Lower leg skin (tissue), 4 donors: Measurements from ENCODE around the gene ENTPD6. TPM values are rescaled to one million over a fixed set of nuclear protein-coding genes. Genes with fewer than 3 reads are reported as not detected.

Source experiments
- DNase-seq, 2 donors: peaks; one replicate each; pipeline ENCODE4 v3.0.0-alpha.2; 2019; ENCODE audit warnings: low spot score in 2 of 2
- H3K4me3 ChIP-seq: fragments of 200-600 bp; sonication (generic); 2 replicates; pipeline ENCODE4 v1.5.1; 2017; ENCODE audit warnings: mild to moderate bottlenecking, low read depth; ENCODE audit not compliant: poor library complexity, severe bottlenecking
- CTCF ChIP-seq, 3 donors: fragments of 450-650 bp; IDR thresholded peaks; one replicate each; pipeline ENCODE4 v1.5.1; 2016; ENCODE audit warnings: antibody characterized with exemption in 3 of 3, mild to moderate bottlenecking in 3 of 3, moderate library complexity in 2 of 3
- POLR2A ChIP-seq, 2 donors: fragments of 450-650 bp; IDR thresholded peaks; one replicate each; pipeline ENCODE4 v1.6.1; 2016 to 2017; ENCODE audit warnings: antibody characterized with exemption in 2 of 2, mild to moderate bottlenecking in 1 of 2, moderate library complexity in 1 of 2
- WGBS, 2 donors: methylation state at CpG; one replicate each; pipeline ENCODE4 v1.1.5; 2018; 5-methylcytosine and 5-hydroxymethylcytosine counted together
- intact Hi-C: fragments of 100-400 bp; cut with DNase I; formaldehyde crosslinking; loops from one replicate; pipeline ENCODE4 v1.15.0; 2023; ENCODE audit warnings: low total_unique reads
- total RNA-seq, 4 donors: library from RNA; depleted of rRNA; stranded (reverse); fragments of >200 nt; gene quantifications; one replicate each; pipeline ENCODE4 v1.1.0, GENCODE V29; 2016

ENTPD6 gene
- total RNA-seq, 4 donors from 2014 or later = 37.5 to 59.7 (median 43.0) TPM

- DNase-seq = peak in 1 of 2 donors; percentile 61
Observed at GRCh38 chr20:25216199-25216945, 20.9 kb downstream of the ENTPD6 start.

DNA sequence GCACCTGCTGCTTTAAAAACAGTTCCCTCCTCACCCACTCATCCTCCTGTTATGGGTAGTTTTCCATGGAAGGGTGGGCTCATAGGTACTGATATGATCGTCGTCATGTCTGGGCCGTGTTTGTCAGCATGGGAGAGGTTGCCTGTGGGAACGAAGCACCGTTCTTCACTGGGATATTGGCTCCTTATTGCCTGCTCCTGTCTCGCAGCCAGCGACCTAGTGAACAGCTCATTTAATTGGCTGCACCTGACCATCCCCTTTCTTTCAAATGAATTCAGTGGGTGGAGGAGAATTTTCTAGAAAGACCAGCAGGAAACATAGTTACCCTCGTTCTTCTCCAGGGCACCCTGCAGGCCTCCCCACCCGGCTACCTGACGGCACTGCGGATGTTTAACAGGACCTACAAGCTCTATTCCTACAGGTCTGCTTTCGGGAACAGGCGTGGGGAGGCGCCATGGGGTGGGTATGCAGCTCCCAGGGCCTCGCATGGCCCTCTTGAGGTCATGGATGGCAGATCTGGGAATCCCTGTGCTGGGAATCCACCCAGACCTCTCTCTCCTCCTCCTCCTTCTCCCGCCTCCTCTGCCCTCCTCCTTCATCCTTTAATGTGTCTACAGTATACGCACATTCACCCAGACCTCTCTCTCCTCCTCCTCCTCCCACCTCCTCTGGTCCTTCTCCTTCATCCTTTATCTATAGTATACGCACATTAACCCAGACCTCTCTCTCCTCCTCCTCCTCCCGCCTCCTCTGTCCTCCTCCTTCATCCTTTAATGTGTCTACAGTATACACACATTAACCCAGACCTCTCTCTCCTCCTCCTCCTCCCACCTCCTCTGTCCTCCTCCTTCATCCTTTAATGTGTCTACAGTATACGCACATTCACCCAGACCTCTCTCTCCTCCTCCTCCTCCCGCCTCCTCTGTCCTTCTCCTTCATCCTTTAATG, 21.9 kb downstream of the ENTPD6 start:
- peak in 1 of 2 donors; percentile 58 for DNase-seq
- H3K4me3 ChIP-seq = no peak overlapping the region
- no peak for TF ChIP-seq CTCF (IDR thresholded peaks at IDR 0.05)
- no peak for TF ChIP-seq POLR2A (IDR thresholded peaks at IDR 0.05)
- intact Hi-C loops = no loop called here
- 90% methylated on average over 21 of the region's 21 CpGs for WGBS, 2 donors

More at GRCh38 chr20:25216199-25216945, 20.9 kb downstream of the ENTPD6 start:
- 84 to 87% methylated on average over 16 of the region's 16 CpGs for WGBS, 2 donors
- H3K4me3 ChIP-seq = no peak overlapping the region
- intact Hi-C loops = no loop called here
- TF ChIP-seq CTCF (IDR thresholded peaks at IDR 0.05) = no peak
- no peak for TF ChIP-seq POLR2A (IDR thresholded peaks at IDR 0.05)

DNA sequence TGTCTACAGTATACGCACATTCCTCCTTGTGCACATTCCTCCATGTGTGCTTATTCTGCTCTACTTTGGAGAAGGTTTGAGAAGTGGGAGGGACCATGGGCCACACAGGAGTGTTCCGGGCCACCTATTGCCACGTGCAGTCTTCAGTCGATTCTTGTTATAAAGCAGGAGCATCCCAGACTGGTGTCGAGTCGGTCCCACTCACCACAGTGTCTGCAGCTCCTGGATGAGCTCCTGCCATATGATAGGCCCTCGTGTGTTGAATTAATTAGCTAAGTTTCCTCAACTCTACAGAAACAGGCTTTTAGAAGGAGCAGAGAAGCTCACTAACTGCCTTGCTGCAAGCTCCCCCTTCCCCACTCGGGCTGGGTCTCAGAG, 22.6 kb downstream of the ENTPD6 start:
- H3K4me3 ChIP-seq = no peak overlapping the region
- intact Hi-C loops = no loop called here
- DNase-seq = no peak
- TF ChIP-seq CTCF (IDR thresholded peaks at IDR 0.05) (no peak), POLR2A (IDR thresholded peaks at IDR 0.05) (no peak)
- WGBS, 2 donors = 88 to 94% methylated on average over 8 of the region's 8 CpGs

GRCh38 chr20:25218492-25218891, 23.0 kb downstream of the ENTPD6 start:
- intact Hi-C loops = no loop called here
- H3K4me3 ChIP-seq = no peak overlapping the region
- TF ChIP-seq POLR2A (IDR thresholded peaks at IDR 0.05) (no peak), CTCF (IDR thresholded peaks at IDR 0.05) (no peak)
- 88 to 93% methylated on average over 7 to 12 of the region's 12 CpGs for WGBS, 2 donors
- DNase-seq = peak in 1 of 2 donors; percentile 83

GRCh38 chr20:25219365-25219764, 23.9 kb downstream of the ENTPD6 start:
- TF ChIP-seq CTCF (IDR thresholded peaks at IDR 0.05) = no peak

More at GRCh38 chr20:25219365-25219764, 23.9 kb downstream of the ENTPD6 start:
- 94 to 96% methylated on average over 7 of the region's 7 CpGs for WGBS, 2 donors
- intact Hi-C loops = no loop called here
- no peak overlapping the region for H3K4me3 ChIP-seq
- peak in 1 of 2 donors; percentile 80 for DNase-seq
